HEK293 (cell line): Measurements from ENCODE around the gene KLK15.
A peak's percentile ranks its signal among the peaks of the same experiment; 100 is the strongest.

Experiments used
- IKZF3 ChIP-seq: fragments of 450-650 bp; IDR thresholded peaks from 2 replicates; pipeline ENCODE4 v1.5.0; 2018; ENCODE audit warnings: missing biosample characterization, mild to moderate bottlenecking, missing genetic modification characterization, moderate library complexity
- MYNN ChIP-seq: fragments of 450-650 bp; formaldehyde crosslinking; IDR thresholded peaks from 2 replicates; pipeline ENCODE4 v1.5.1; 2016; ENCODE audit warnings: missing biosample characterization, missing genetic modification characterization, borderline replicate concordance
- ZBTB21 ChIP-seq: fragments of 450-650 bp; formaldehyde crosslinking; IDR thresholded peaks from 2 replicates; pipeline ENCODE4 v1.5.1; 2017; ENCODE audit warnings: missing biosample characterization, missing genetic modification characterization
- ZFHX2 ChIP-seq: fragments of 450-650 bp; formaldehyde crosslinking; conservative IDR thresholded peaks from 2 replicates; pipeline ENCODE4 v1.5.1; 2016; ENCODE audit warnings: missing biosample characterization, missing genetic modification characterization
- ZFP3 ChIP-seq: fragments of 450-650 bp; formaldehyde crosslinking; IDR thresholded peaks from 2 replicates; pipeline ENCODE4 v1.5.1; 2016; ENCODE audit warnings: low read depth, missing biosample characterization, missing genetic modification characterization
- ZFP69B ChIP-seq: fragments of 450-650 bp; formaldehyde crosslinking; IDR thresholded peaks from 2 replicates; pipeline ENCODE4 v1.5.1; 2016; ENCODE audit warnings: missing biosample characterization, missing genetic modification characterization
- ZNF121 ChIP-seq: fragments of 450-650 bp; formaldehyde crosslinking; IDR thresholded peaks from 2 replicates; pipeline ENCODE4 v1.5.1; 2016; ENCODE audit warnings: missing biosample characterization, missing genetic modification characterization
- ZNF157 ChIP-seq: fragments of 450-650 bp; formaldehyde crosslinking; IDR thresholded peaks from 2 replicates; pipeline ENCODE4 v1.5.1; 2016; ENCODE audit warnings: missing biosample characterization, missing genetic modification characterization
- ZNF175 ChIP-seq: fragments of 450-650 bp; formaldehyde crosslinking; IDR thresholded peaks from 2 replicates; pipeline ENCODE4 v1.5.1; 2016; ENCODE audit warnings: missing biosample characterization, missing genetic modification characterization
- ZNF311 ChIP-seq: fragments of 450-650 bp; formaldehyde crosslinking; IDR thresholded peaks from 2 replicates; pipeline ENCODE4 v1.5.1; 2017; ENCODE audit warnings: missing biosample characterization, missing genetic modification characterization, borderline replicate concordance
- ZNF324 ChIP-seq: fragments of 450-650 bp; formaldehyde crosslinking; IDR thresholded peaks from 2 replicates; pipeline ENCODE4 v1.5.1; 2016; ENCODE audit warnings: missing biosample characterization, missing genetic modification characterization
- ZNF350 ChIP-seq: fragments of 450-650 bp; formaldehyde crosslinking; IDR thresholded peaks from 2 replicates; pipeline ENCODE4 v1.5.0; 2017; ENCODE audit warnings: missing biosample characterization, mild to moderate bottlenecking, missing genetic modification characterization
- ZNF354C ChIP-seq: fragments of 450-650 bp; formaldehyde crosslinking; IDR thresholded peaks from 2 replicates; pipeline ENCODE4 v1.5.1; 2016; ENCODE audit warnings: missing biosample characterization, missing genetic modification characterization, low read depth, borderline replicate concordance
- ZNF416 ChIP-seq: fragments of 450-650 bp; formaldehyde crosslinking; IDR thresholded peaks from 2 replicates; pipeline ENCODE4 v1.5.1; 2016; ENCODE audit warnings: missing biosample characterization, missing genetic modification characterization
- ZNF426 ChIP-seq: fragments of 450-650 bp; formaldehyde crosslinking; IDR thresholded peaks from 2 replicates; pipeline ENCODE4 v1.5.1; 2017; ENCODE audit warnings: missing biosample characterization, missing genetic modification characterization, mild to moderate bottlenecking, inconsistent platforms, moderate library complexity
- ZNF433 ChIP-seq: fragments of 450-650 bp; formaldehyde crosslinking; IDR thresholded peaks from 2 replicates; pipeline ENCODE4 v1.5.1; 2016; ENCODE audit warnings: missing biosample characterization, missing genetic modification characterization, low read depth
- ZNF510 ChIP-seq: fragments of 450-650 bp; formaldehyde crosslinking; IDR thresholded peaks from 2 replicates; pipeline ENCODE4 v1.5.1; 2018; ENCODE audit warnings: mild to moderate bottlenecking, missing genetic modification characterization, missing biosample characterization; ENCODE audit not compliant: insufficient replicate concordance
- ZNF548 ChIP-seq: fragments of 450-650 bp; formaldehyde crosslinking; IDR thresholded peaks from 2 replicates; pipeline ENCODE4 v1.5.1; 2016; ENCODE audit warnings: missing biosample characterization, missing genetic modification characterization
- ZNF768 ChIP-seq: fragments of 450-650 bp; formaldehyde crosslinking; IDR thresholded peaks from 2 replicates; pipeline ENCODE4 v1.5.1; 2018; ENCODE audit warnings: missing biosample characterization, mild to moderate bottlenecking, missing genetic modification characterization
- TF ChIP-seq, protein P1 (sequence below): fragments of 450-650 bp; formaldehyde crosslinking; IDR thresholded peaks from 2 replicates; pipeline ENCODE4 v1.5.1; 2016; ENCODE audit warnings: missing biosample characterization, missing genetic modification characterization
- TF ChIP-seq, protein P2 (sequence below): fragments of 450-650 bp; formaldehyde crosslinking; IDR thresholded peaks from 2 replicates; pipeline ENCODE4 v1.5.1; 2016; ENCODE audit warnings: missing biosample characterization, missing genetic modification characterization
- TF ChIP-seq, protein P3 (sequence below): fragments of 450-650 bp; formaldehyde crosslinking; IDR thresholded peaks from 2 replicates; pipeline ENCODE4 v1.5.1; 2016; ENCODE audit warnings: missing biosample characterization, missing genetic modification characterization
- TF ChIP-seq, protein P4 (sequence below): fragments of 450-650 bp; formaldehyde crosslinking; IDR thresholded peaks from 2 replicates; pipeline ENCODE4 v1.5.1; 2016; ENCODE audit warnings: missing biosample characterization, missing genetic modification characterization, borderline replicate concordance
- TF ChIP-seq, protein P5 (sequence below): fragments of 450-650 bp; formaldehyde crosslinking; IDR thresholded peaks from 2 replicates; pipeline ENCODE4 v1.5.1; 2016; ENCODE audit warnings: missing biosample characterization, missing genetic modification characterization

Gene KLK15

DNA sequence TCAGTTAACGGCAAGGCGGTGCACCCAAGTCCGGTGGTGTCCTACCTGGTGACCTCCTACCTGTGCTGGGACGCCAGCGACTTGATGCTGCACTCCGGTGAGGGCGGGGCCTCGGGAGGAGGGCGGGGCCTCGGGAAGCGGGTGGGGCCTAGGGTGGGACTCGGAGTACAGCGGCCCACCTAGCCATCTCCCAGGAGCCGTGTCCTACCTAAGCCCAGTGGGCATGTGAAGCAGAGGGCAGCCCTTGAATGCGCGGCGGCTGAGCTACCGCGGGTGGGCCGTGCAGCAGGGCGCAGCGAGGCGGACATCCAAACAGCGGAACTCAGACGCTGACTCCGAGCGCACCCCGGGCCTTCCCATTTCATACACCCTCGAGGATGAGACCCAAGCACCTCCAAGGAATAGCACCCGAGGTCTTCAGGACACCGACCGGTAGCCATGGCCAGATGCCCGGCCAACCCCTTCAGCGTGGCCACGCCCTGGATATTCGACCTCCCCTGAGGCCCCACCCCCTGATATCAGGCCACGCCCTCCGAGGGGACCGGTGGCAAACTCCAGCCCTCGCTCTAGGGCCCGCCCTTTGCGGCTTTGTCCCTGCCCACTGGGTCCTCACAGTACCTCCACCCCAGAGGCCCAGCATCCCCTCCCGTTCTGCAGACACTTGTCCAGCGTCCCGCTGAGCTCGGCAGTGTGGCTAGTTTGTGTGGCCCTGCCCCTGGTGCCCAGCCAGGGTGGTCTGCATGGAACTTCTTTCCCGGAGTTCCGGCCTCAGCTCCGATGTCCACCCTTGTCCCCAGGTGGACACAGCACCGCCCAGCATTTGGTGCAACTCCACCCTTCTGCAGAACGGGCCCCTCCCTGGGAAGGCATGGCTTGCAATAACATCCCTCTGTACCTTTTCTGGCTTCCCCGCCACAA, 15.2 kb downstream of the KLK15 start (continued):
- TF ChIP-seq ZNF311 (tag by site-specific recombination) (no peak), ZFP69B (no peak), ZNF510 (tag by site-specific recombination) (no peak), ZNF416 (tag by site-specific recombination) (no peak), MYNN (tag by site-specific recombination) (0 out of 2 replicates have a peak, but pooled peaks have one; percentile 29), ZNF157 (tag by site-specific recombination) (no peak), ZNF548 (tag by site-specific recombination) (no peak), ZNF354C (tag by site-specific recombination) (no peak), ZNF768 (tag by site-specific recombination) (no peak), ZFP3 (tag by site-specific recombination) (no peak), ZFHX2 (tag by site-specific recombination) (no peak), ZNF426 (no peak), IKZF3 (tag by site-specific recombination) (no peak), ZNF433 (tag by site-specific recombination) (no peak), ZNF324 (tag by site-specific recombination) (no peak), ZBTB21 (tag by site-specific recombination) (no peak), ZNF175 (no peak), ZNF350 (tag by site-specific recombination) (no peak), ZNF121 (tag by site-specific recombination) (no peak)
- TF ChIP-seq, protein P1, sequence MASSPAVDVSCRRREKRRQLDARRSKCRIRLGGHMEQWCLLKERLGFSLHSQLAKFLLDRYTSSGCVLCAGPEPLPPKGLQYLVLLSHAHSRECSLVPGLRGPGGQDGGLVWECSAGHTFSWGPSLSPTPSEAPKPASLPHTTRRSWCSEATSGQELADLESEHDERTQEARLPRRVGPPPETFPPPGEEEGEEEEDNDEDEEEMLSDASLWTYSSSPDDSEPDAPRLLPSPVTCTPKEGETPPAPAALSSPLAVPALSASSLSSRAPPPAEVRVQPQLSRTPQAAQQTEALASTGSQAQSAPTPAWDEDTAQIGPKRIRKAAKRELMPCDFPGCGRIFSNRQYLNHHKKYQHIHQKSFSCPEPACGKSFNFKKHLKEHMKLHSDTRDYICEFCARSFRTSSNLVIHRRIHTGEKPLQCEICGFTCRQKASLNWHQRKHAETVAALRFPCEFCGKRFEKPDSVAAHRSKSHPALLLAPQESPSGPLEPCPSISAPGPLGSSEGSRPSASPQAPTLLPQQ (tag by site-specific recombination) = no peak
- TF ChIP-seq, protein P2, sequence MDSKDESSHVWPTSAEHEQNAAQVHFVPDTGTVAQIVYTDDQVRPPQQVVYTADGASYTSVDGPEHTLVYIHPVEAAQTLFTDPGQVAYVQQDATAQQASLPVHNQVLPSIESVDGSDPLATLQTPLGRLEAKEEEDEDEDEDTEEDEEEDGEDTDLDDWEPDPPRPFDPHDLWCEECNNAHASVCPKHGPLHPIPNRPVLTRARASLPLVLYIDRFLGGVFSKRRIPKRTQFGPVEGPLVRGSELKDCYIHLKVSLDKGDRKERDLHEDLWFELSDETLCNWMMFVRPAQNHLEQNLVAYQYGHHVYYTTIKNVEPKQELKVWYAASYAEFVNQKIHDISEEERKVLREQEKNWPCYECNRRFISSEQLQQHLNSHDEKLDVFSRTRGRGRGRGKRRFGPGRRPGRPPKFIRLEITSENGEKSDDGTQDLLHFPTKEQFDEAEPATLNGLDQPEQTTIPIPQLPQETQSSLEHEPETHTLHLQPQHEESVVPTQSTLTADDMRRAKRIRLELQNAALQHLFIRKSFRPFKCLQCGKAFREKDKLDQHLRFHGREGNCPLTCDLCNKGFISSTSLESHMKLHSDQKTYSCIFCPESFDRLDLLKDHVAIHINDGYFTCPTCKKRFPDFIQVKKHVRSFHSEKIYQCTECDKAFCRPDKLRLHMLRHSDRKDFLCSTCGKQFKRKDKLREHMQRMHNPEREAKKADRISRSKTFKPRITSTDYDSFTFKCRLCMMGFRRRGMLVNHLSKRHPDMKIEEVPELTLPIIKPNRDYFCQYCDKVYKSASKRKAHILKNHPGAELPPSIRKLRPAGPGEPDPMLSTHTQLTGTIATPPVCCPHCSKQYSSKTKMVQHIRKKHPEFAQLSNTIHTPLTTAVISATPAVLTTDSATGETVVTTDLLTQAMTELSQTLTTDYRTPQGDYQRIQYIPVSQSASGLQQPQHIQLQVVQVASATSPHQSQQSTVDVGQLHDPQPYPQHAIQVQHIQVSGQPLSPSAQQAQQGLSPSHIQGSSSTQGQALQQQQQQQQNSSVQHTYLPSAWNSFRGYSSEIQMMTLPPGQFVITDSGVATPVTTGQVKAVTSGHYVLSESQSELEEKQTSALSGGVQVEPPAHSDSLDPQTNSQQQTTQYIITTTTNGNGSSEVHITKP = 0 out of 2 replicates have a peak, but pooled peaks have one; percentile 27
- TF ChIP-seq, protein P3, sequence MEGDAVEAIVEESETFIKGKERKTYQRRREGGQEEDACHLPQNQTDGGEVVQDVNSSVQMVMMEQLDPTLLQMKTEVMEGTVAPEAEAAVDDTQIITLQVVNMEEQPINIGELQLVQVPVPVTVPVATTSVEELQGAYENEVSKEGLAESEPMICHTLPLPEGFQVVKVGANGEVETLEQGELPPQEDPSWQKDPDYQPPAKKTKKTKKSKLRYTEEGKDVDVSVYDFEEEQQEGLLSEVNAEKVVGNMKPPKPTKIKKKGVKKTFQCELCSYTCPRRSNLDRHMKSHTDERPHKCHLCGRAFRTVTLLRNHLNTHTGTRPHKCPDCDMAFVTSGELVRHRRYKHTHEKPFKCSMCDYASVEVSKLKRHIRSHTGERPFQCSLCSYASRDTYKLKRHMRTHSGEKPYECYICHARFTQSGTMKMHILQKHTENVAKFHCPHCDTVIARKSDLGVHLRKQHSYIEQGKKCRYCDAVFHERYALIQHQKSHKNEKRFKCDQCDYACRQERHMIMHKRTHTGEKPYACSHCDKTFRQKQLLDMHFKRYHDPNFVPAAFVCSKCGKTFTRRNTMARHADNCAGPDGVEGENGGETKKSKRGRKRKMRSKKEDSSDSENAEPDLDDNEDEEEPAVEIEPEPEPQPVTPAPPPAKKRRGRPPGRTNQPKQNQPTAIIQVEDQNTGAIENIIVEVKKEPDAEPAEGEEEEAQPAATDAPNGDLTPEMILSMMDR (tag by site-specific recombination) = no peak
- TF ChIP-seq, protein P4, sequence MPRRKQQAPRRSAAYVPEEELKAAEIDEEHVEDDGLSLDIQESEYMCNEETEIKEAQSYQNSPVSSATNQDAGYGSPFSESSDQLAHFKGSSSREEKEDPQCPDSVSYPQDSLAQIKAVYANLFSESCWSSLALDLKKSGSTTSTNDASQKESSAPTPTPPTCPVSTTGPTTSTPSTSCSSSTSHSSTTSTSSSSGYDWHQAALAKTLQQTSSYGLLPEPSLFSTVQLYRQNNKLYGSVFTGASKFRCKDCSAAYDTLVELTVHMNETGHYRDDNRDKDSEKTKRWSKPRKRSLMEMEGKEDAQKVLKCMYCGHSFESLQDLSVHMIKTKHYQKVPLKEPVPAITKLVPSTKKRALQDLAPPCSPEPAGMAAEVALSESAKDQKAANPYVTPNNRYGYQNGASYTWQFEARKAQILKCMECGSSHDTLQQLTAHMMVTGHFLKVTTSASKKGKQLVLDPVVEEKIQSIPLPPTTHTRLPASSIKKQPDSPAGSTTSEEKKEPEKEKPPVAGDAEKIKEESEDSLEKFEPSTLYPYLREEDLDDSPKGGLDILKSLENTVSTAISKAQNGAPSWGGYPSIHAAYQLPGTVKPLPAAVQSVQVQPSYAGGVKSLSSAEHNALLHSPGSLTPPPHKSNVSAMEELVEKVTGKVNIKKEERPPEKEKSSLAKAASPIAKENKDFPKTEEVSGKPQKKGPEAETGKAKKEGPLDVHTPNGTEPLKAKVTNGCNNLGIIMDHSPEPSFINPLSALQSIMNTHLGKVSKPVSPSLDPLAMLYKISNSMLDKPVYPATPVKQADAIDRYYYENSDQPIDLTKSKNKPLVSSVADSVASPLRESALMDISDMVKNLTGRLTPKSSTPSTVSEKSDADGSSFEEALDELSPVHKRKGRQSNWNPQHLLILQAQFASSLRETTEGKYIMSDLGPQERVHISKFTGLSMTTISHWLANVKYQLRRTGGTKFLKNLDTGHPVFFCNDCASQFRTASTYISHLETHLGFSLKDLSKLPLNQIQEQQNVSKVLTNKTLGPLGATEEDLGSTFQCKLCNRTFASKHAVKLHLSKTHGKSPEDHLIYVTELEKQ = no peak
- TF ChIP-seq, protein P5, sequence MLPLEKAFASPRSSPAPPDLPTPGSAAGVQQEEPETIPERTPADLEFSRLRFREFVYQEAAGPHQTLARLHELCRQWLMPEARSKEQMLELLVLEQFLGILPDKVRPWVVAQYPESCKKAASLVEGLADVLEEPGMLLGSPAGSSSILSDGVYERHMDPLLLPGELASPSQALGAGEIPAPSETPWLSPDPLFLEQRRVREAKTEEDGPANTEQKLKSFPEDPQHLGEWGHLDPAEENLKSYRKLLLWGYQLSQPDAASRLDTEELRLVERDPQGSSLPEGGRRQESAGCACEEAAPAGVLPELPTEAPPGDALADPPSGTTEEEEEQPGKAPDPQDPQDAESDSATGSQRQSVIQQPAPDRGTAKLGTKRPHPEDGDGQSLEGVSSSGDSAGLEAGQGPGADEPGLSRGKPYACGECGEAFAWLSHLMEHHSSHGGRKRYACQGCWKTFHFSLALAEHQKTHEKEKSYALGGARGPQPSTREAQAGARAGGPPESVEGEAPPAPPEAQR (tag by site-specific recombination) = no peak
